Loucy (cell line): ENCODE data around the gene PSMD13.

Experiments
- H2AFZ ChIP-seq: fragments of 200-600 bp; sonication (generic); 2 replicates; pipeline ENCODE4 v1.6.0; 2016; ENCODE audit warnings: antibody characterized with exemption, mild to moderate bottlenecking, low read length, moderate library complexity
- H3F3A ChIP-seq: fragments of 200-600 bp; 2 replicates; pipeline ENCODE4 v1.6.0; 2016; ENCODE audit warnings: antibody characterized with exemption, low read depth, mild to moderate bottlenecking
- H3K27me3 ChIP-seq: fragments of 200-600 bp; sonication (generic); 2 replicates; pipeline ENCODE4 v1.6.1; 2014; ENCODE audit warnings: low read length, mild to moderate bottlenecking; ENCODE audit not compliant: insufficient read depth, poor library complexity, severe bottlenecking
- H3K36me3 ChIP-seq: fragments of 200-600 bp; sonication (generic); 2 replicates; pipeline ENCODE4 v1.6.1; 2016; ENCODE audit warnings: low read length; ENCODE audit not compliant: insufficient read depth
- H3K4me1 ChIP-seq: fragments of 200-600 bp; sonication (generic); 2 replicates; pipeline ENCODE4 v1.5.1; 2014; ENCODE audit warnings: low read length, mild to moderate bottlenecking; ENCODE audit not compliant: insufficient read depth, poor library complexity, severe bottlenecking
- H3K4me2 ChIP-seq: fragments of 200-600 bp; sonication (generic); 2 replicates; pipeline ENCODE4 v1.6.0; 2014; ENCODE audit warnings: antibody characterized with exemption, low read length, low read depth, mild to moderate bottlenecking; ENCODE audit not compliant: poor library complexity, severe bottlenecking
- H3K4me3 ChIP-seq: fragments of 200-600 bp; sonication (generic); 2 replicates; pipeline ENCODE4 v1.5.1; 2014; ENCODE audit warnings: low read length, mild to moderate bottlenecking, mixed read lengths; ENCODE audit not compliant: poor library complexity, severe bottlenecking
- H3K79me2 ChIP-seq: fragments of 200-600 bp; sonication (generic); 2 replicates; pipeline ENCODE4 v1.6.1; 2014; ENCODE audit warnings: low read length; ENCODE audit not compliant: insufficient read depth
- H3K9ac ChIP-seq: fragments of 200-600 bp; sonication (generic); 2 replicates; pipeline ENCODE4 v1.6.0; 2014; ENCODE audit warnings: mild to moderate bottlenecking, low read depth, low read length, moderate library complexity; ENCODE audit not compliant: poor library complexity, severe bottlenecking
- H3K9me2 ChIP-seq: fragments of 200-600 bp; sonication (generic); replicated peaks from 2 replicates; pipeline ENCODE4 v1.6.1; 2016; ENCODE audit warnings: low read depth, low read length, mixed read lengths
- H3K9me3 ChIP-seq: fragments of 200-600 bp; sonication (generic); 2 replicates; pipeline ENCODE4 v1.6.1; 2014; ENCODE audit warnings: mild to moderate bottlenecking, antibody characterized with exemption, low read length, low read depth; ENCODE audit not compliant: insufficient read depth
- H4K20me1 ChIP-seq: fragments of 200-600 bp; sonication (generic); 2 replicates; pipeline ENCODE4 v1.6.0; 2014; ENCODE audit warnings: antibody characterized with exemption, low read length, mild to moderate bottlenecking; ENCODE audit not compliant: insufficient read depth, poor library complexity, severe bottlenecking
- EZH2phosphoT487 ChIP-seq: fragments of 200-600 bp; IDR thresholded peaks from 2 replicates; pipeline ENCODE4 v1.6.1; 2018; ENCODE audit warnings: antibody characterized with exemption, mild to moderate bottlenecking, moderate library complexity, borderline replicate concordance
- TF ChIP-seq, protein P1 (sequence below): fragments of 200-600 bp; sonication (generic); conservative IDR thresholded peaks from 2 replicates; pipeline ENCODE4 v1.5.1; 2014; ENCODE audit warnings: mild to moderate bottlenecking, antibody characterized with exemption, low read length

Gene PSMD13

DNA sequence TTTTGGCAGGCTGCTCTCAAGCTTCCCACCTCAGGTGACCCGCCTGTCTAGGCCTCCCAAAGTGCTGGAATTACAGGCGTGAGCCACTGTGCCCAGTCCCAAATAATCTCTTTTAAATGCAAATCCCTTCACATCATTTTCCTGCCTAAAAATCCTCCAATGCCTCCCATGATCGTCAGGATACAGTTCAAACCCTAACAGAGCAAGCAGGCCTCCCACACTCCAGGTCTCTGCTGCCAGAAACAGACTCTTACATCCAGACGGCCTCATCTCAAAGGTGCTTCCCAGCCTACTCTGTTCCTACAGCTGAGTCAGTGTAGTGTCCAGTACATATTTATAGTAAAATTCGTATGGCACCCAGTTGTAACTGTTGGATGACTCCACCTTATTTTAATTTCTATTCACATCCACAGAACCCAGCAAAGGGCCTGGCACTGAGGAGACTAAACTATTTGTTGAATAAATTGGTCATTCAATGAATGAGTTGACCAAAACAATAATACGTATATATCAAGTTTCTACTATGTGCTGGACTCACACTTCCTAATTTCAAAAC, 8.9 kb upstream of the PSMD13 start:
- Histone ChIP-seq H2AFZ (no peak overlapping the region), H3K9ac (no peak overlapping the region), H3K79me2 (no peaks in the 10 kb centered on the region; the same call in 1 of the 2 replicates), H3K4me1 (peaks cover 25% of the 10 kb centered on the region), H4K20me1 (no peaks in the 10 kb centered on the region), H3K36me3 (no peaks in the 10 kb centered on the region), H3K27me3 (no peaks in the 10 kb centered on the region), H3K4me3 (no peak overlapping the region), H3K9me2 (no peaks in the 10 kb centered on the region), H3F3A (no peaks in the 10 kb centered on the region; the same call in 1 of the 2 replicates), H3K4me2 (no peak overlapping the region), H3K9me3 (no peaks in the 10 kb centered on the region)
- TF ChIP-seq, protein P1, sequence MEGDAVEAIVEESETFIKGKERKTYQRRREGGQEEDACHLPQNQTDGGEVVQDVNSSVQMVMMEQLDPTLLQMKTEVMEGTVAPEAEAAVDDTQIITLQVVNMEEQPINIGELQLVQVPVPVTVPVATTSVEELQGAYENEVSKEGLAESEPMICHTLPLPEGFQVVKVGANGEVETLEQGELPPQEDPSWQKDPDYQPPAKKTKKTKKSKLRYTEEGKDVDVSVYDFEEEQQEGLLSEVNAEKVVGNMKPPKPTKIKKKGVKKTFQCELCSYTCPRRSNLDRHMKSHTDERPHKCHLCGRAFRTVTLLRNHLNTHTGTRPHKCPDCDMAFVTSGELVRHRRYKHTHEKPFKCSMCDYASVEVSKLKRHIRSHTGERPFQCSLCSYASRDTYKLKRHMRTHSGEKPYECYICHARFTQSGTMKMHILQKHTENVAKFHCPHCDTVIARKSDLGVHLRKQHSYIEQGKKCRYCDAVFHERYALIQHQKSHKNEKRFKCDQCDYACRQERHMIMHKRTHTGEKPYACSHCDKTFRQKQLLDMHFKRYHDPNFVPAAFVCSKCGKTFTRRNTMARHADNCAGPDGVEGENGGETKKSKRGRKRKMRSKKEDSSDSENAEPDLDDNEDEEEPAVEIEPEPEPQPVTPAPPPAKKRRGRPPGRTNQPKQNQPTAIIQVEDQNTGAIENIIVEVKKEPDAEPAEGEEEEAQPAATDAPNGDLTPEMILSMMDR, result no peak
- TF ChIP-seq EZH2phosphoT487, result no peak

DNA sequence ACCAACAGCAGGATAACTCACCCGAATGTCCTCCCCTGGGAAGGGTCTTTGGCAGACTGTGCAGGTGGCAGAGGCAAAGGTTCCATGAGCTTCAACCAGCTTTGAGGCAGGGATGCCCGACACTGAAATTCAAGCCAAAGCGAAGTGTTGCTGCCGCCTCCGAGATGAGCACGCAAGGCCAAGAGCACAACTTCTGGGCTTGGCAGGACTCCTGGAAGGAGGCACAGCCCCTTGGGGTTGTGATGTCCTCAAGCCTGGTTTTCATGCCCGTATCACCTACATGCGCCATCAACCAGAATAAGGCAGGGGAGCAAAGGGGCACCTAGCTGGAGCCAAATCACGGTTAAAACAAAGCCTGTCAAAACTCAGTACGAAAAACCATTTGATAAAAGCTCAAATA, 6.3 kb upstream of the PSMD13 start:
- Histone ChIP-seq H3K9me2 (no peaks in the 10 kb centered on the region), H3K36me3 (no peaks in the 10 kb centered on the region), H3K9ac (no peak overlapping the region), H3K4me2 (no peak overlapping the region), H2AFZ (no peak overlapping the region), H3K4me1 (peaks cover 14% of the 10 kb centered on the region), H3K79me2 (peaks cover 5% of the 10 kb centered on the region; the same call in 1 of the 2 replicates), H3K27me3 (no peaks in the 10 kb centered on the region), H4K20me1 (no peaks in the 10 kb centered on the region), H3K4me3 (no peak overlapping the region), H3K9me3 (no peaks in the 10 kb centered on the region), H3F3A (no peaks in the 10 kb centered on the region; the same call in 1 of the 2 replicates)
- TF ChIP-seq, protein P1, result no peak
- TF ChIP-seq EZH2phosphoT487, result no peak

DNA sequence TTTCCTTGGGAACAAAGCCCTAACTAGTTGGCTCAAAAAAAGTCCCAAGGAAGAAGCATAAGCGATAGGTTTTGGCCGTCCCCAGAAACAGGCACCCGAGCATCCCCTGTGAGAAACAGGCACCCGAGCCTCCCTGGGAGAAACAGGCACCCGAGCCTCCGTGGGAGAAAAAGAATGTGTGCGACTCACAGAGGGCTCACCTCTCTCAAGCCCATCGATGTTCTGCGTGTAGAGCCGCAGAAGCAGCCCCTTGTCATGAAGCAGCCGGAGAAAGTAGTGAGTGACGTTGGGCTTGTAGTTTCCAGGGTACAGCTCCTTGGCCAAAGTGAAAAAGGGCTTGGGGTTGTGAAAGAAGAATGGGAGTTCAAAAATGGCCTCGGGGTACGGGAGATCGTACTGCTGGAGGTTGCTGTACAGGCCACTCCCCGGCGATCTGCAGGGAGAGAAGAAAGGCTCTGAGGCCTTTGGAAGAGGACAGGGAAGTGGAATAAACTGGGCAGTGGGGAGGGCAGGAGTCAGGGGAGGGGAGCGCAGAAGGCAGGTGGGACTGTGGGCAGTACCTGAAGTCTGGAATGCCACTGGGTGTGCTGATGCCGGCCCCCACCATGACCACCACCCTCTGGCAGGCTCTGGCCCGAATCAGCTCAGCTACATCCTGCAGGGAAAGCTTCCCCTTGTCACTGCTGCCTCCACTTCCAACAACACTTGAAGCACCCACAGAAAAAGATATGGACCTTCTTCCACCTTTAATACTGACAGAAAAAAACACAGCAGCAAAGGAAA, 3.8 kb upstream of the PSMD13 start:
- TF ChIP-seq EZH2phosphoT487, result no peak
- TF ChIP-seq, protein P1, result no peak
- H3K79me2 ChIP-seq, result peaks cover 21% of the 10 kb centered on the region
- H3K27me3 ChIP-seq, result no peaks in the 10 kb centered on the region
- H3K4me3 ChIP-seq, result no peak overlapping the region
- H3K9me3 ChIP-seq, result no peaks in the 10 kb centered on the region
- no peaks in the 10 kb centered on the region for H3K9me2 ChIP-seq
- H3K36me3 ChIP-seq, result no peaks in the 10 kb centered on the region
- H4K20me1 ChIP-seq, result peaks cover 10% of the 10 kb centered on the region
- H3F3A ChIP-seq, result peaks cover 4% of the 10 kb centered on the region
- H2AFZ ChIP-seq, result no peak overlapping the region
- H3K4me1 ChIP-seq, result peaks cover 15% of the 10 kb centered on the region
- no peak overlapping the region for H3K9ac ChIP-seq
- no peak overlapping the region for H3K4me2 ChIP-seq
